GM21528 (cell line): ENCODE results near the gene PDK3.

Source experiments
- ATAC-seq: cut with Tn5 transposase; IDR thresholded peaks from one replicate; pipeline ENCODE4 v1.9.1; 2021; ENCODE audit warnings: mild to moderate bottlenecking, moderate library complexity; ENCODE audit not compliant: unreplicated experiment, low FRiP score

The PDK3 gene

GRCh38 chrX:24547961-24548360 lies 82.9 kb downstream of the PDK3 start:
- no peak for ATAC-seq

GRCh38 chrX:24550166-24550565 lies 85.1 kb downstream of the PDK3 start:
- ATAC-seq, result no peak

GRCh38 chrX:24553011-24553410 lies 87.9 kb downstream of the PDK3 start:
- no peak for ATAC-seq

- no peak for ATAC-seq
Measured at GRCh38 chrX:24561121-24561520, 96.0 kb downstream of the PDK3 start.

- ATAC-seq, result no peak
Measured at GRCh38 chrX:24563291-24564010, 98.4 kb downstream of the PDK3 start.

GRCh38 chrX:24566240-24566639 lies 101.2 kb downstream of the PDK3 start:
- no peak for ATAC-seq

GRCh38 chrX:24567169-24567568 lies 102.1 kb downstream of the PDK3 start:
- no peak for ATAC-seq

GRCh38 chrX:24574743-24575142 lies 109.7 kb downstream of the PDK3 start:
- ATAC-seq, result no peak

- no peak for ATAC-seq
Measured at GRCh38 chrX:24575496-24575895, 110.4 kb downstream of the PDK3 start.

- ATAC-seq, result no peak
Measured at GRCh38 chrX:24577091-24577490, 112.0 kb downstream of the PDK3 start.
